ENCODE data around the gene PIGW.

DNA sequence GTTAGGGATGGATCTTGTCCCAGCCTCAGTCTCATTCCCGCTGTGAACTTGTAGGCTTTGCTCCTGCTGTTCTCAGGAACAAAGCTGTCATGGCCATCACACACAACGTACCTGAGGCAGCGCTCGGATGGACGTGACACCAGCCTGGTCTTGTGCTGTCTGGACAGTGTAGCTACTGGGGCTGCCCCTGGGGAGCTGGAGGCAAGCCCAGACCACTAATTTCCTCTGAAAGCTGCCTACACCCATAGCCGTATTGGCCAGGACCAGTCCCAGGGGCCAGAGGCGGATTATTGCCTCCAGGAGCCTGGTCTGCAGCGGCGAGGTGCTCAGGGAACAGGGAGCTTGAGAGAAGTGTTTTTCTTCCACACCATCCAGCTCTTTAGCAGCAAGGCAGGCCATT, 36.6 kb upstream of the PIGW start:
- TF ChIP-seq, protein P1, sequence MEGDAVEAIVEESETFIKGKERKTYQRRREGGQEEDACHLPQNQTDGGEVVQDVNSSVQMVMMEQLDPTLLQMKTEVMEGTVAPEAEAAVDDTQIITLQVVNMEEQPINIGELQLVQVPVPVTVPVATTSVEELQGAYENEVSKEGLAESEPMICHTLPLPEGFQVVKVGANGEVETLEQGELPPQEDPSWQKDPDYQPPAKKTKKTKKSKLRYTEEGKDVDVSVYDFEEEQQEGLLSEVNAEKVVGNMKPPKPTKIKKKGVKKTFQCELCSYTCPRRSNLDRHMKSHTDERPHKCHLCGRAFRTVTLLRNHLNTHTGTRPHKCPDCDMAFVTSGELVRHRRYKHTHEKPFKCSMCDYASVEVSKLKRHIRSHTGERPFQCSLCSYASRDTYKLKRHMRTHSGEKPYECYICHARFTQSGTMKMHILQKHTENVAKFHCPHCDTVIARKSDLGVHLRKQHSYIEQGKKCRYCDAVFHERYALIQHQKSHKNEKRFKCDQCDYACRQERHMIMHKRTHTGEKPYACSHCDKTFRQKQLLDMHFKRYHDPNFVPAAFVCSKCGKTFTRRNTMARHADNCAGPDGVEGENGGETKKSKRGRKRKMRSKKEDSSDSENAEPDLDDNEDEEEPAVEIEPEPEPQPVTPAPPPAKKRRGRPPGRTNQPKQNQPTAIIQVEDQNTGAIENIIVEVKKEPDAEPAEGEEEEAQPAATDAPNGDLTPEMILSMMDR (IDR thresholded peaks at IDR 0.05; ENCODE audit: low read length): no peak
- TF ChIP-seq EZH2 (optimal IDR thresholded peaks at IDR 0.05; ENCODE audit: low read depth, low read length): no peak
